Stimulated activated CD4-positive, alpha-beta T cell treated with anti-CD3 and anti-CD28 coated beads, Interleukin-15, amount 100 ng/mL, for 24 hours (primary cell): Measurements from ENCODE around the gene MED10.

ENCODE experiments used
- DNase-seq: peaks from one replicate; pipeline ENCODE4 v3.0.0-alpha.2; 2020

The MED10 gene

GRCh38 chr5:6398570-6399230 lies 20.4 kb upstream of the MED10 start:
- no peak for DNase-seq

GRCh38 chr5:6397536-6398269 lies 19.4 kb upstream of the MED10 start:
- DNase-seq = no peak

- DNase-seq = no peak
These were observed 18.6 kb upstream of the MED10 start for GRCh38 chr5:6396836-6397535.

- DNase-seq = no peak
These were observed 17.7 kb upstream of the MED10 start for GRCh38 chr5:6396043-6396442.

- no peak for DNase-seq
These were observed 17.3 kb upstream of the MED10 start for GRCh38 chr5:6395621-6396020.

GRCh38 chr5:6395102-6395445 lies 16.7 kb upstream of the MED10 start:
- no peak for DNase-seq

- DNase-seq = no peak
These were observed 16.2 kb upstream of the MED10 start for GRCh38 chr5:6394429-6395101.

- DNase-seq = no peak
These were observed 15.3 kb upstream of the MED10 start for GRCh38 chr5:6393596-6394194.

GRCh38 chr5:6392561-6392960 lies 14.2 kb upstream of the MED10 start:
- no peak for DNase-seq

- DNase-seq = no peak
These were observed 12.8 kb upstream of the MED10 start for GRCh38 chr5:6391151-6391550.

- DNase-seq = no peak
These were observed 11.7 kb upstream of the MED10 start for GRCh38 chr5:6389946-6390530.

- no peak for DNase-seq
These were observed 11.1 kb upstream of the MED10 start for GRCh38 chr5:6389397-6389796.

- no peak for DNase-seq
These were observed 9.6 kb upstream of the MED10 start for GRCh38 chr5:6387970-6388369.

- no peak for DNase-seq
These were observed 7.9 kb upstream of the MED10 start for GRCh38 chr5:6386271-6386670.

GRCh38 chr5:6384856-6385255 lies 6.5 kb upstream of the MED10 start:
- no peak for DNase-seq

GRCh38 chr5:6383376-6383775 lies 5.0 kb upstream of the MED10 start:
- DNase-seq = no peak

GRCh38 chr5:6379246-6379645 lies 899 bp upstream of the MED10 start:
- DNase-seq = no peak

- DNase-seq = no peak
These were observed 388 bp upstream of the MED10 start for GRCh38 chr5:6378766-6379103.

GRCh38 chr5:6377582-6377904 lies 804 bp downstream of the MED10 start:
- DNase-seq = no peak

- DNase-seq = no peak
These were observed 1.3 kb downstream of the MED10 start for GRCh38 chr5:6376974-6377520.

GRCh38 chr5:6373081-6373846 lies 5.1 kb downstream of the MED10 start:
- DNase-seq = no peak
